NCI-H2171 (cell line): ENCODE data around the gene DHRSX.

Source experiments
- DNase-seq: peaks from one replicate; lab custom pipeline; 2025; lab: John Stamatoyannopoulos, UW

The DHRSX gene

GRCh38 chrX:2452799-2453198, 48.0 kb downstream of the DHRSX start:
- no peak for DNase-seq

GRCh38 chrX:2452317-2452784, 48.4 kb downstream of the DHRSX start:
- no peak for DNase-seq

- DNase-seq, result no peak
These were observed 49.1 kb downstream of the DHRSX start for GRCh38 chrX:2451501-2452316.

- no peak for DNase-seq
These were observed 50.1 kb downstream of the DHRSX start for GRCh38 chrX:2450681-2451080.

GRCh38 chrX:2449135-2449886, 51.5 kb downstream of the DHRSX start:
- DNase-seq, result no peak

- no peak for DNase-seq
These were observed 53.3 kb downstream of the DHRSX start for GRCh38 chrX:2447484-2447883.

GRCh38 chrX:2446815-2447214, 54.0 kb downstream of the DHRSX start:
- DNase-seq, result no peak

- no peak for DNase-seq
These were observed 54.8 kb downstream of the DHRSX start for GRCh38 chrX:2445662-2446623.

- DNase-seq, result no peak
These were observed 58.1 kb downstream of the DHRSX start for GRCh38 chrX:2442694-2443093.

- DNase-seq, result no peak
These were observed 59.3 kb downstream of the DHRSX start for GRCh38 chrX:2441466-2441865.

- DNase-seq, result no peak
These were observed 61.2 kb downstream of the DHRSX start for GRCh38 chrX:2439613-2440012.

GRCh38 chrX:2435465-2435864, 65.3 kb downstream of the DHRSX start:
- no peak for DNase-seq

GRCh38 chrX:2434270-2435163, 66.3 kb downstream of the DHRSX start:
- DNase-seq, result no peak

- DNase-seq, result no peak
These were observed 68.4 kb downstream of the DHRSX start for GRCh38 chrX:2432298-2432863.

- DNase-seq, result no peak
These were observed 70.4 kb downstream of the DHRSX start for GRCh38 chrX:2430265-2430825.

GRCh38 chrX:2427737-2428136, 73.0 kb downstream of the DHRSX start:
- DNase-seq, result no peak

GRCh38 chrX:2427147-2427546, 73.6 kb downstream of the DHRSX start:
- DNase-seq, result no peak

GRCh38 chrX:2426289-2426882, 74.4 kb downstream of the DHRSX start:
- DNase-seq, result no peak

GRCh38 chrX:2425286-2426071, 75.3 kb downstream of the DHRSX start:
- no peak for DNase-seq
